HEK293 (cell line): ENCODE data around the gene SOX30.

ENCODE experiments used
- CTCF ChIA-PET: fragments of 350-600 bp; formaldehyde crosslinking; extraction: SDS; loops from one replicate; lab custom pipeline; 2021; ENCODE audit warnings: antibody characterized with exemption; lab: Yijun Ruan, JAX
- POLR2A ChIA-PET: fragments of 300-600 bp; formaldehyde crosslinking; extraction: SDS; loops from one replicate; lab custom pipeline; 2020; ENCODE audit warnings: antibody characterized with exemption, inconsistent platforms; lab: Yijun Ruan, JAX
- H3K27ac ChIP-seq: fragments of 200-500 bp; sonication (Bioruptor generic); 2 replicates; pipeline ENCODE4 v1.5.1; 2014; ENCODE audit warnings: low read depth, low read length, control low read depth, inconsistent platforms; ENCODE audit errors: extremely low read depth
- H3K36me3 ChIP-seq, 2 experiments: fragments of 200-500 bp in 1 of 2; sonication (Bioruptor generic) in 1 of 2; 1 replicate in 1 of 2; 2 replicates in 1 of 2; pipeline ENCODE4 v1.5.1; 2014 to 2017; ENCODE audit warnings: inconsistent platforms in 2 of 2, low read length in 2 of 2; ENCODE audit not compliant: control insufficient read depth in 2 of 2, insufficient read depth in 1 of 2
- H3K4me1 ChIP-seq: fragments of 200-500 bp; sonication (Bioruptor generic); 2 replicates; pipeline ENCODE4 v1.5.1; 2014; ENCODE audit warnings: mild to moderate bottlenecking, low read length, inconsistent platforms; ENCODE audit not compliant: control insufficient read depth, insufficient read depth
- H3K4me3 ChIP-seq: 2 replicates; pipeline ENCODE4 v1.5.1; 2011; ENCODE audit warnings: low read depth, mild to moderate bottlenecking, control low read depth, low read length, moderate library complexity
- H3K9me3 ChIP-seq: fragments of 200-500 bp; sonication (Bioruptor generic); 2 replicates; pipeline ENCODE4 v1.5.1; 2014; ENCODE audit warnings: low read depth, low read length, inconsistent platforms; ENCODE audit not compliant: control insufficient read depth, insufficient read depth
- GLI4 ChIP-seq: fragments of 450-650 bp; formaldehyde crosslinking; IDR thresholded peaks from 2 replicates; pipeline ENCODE4 v1.5.1; 2016; ENCODE audit warnings: missing biosample characterization, missing genetic modification characterization
- ZBTB1 ChIP-seq: fragments of 450-650 bp; formaldehyde crosslinking; IDR thresholded peaks from 2 replicates; pipeline ENCODE4 v1.5.1; 2016; ENCODE audit warnings: missing biosample characterization, missing genetic modification characterization
- ZBTB20 ChIP-seq: fragments of 450-650 bp; formaldehyde crosslinking; IDR thresholded peaks from 2 replicates; pipeline ENCODE4 v1.5.1; 2016; ENCODE audit warnings: missing biosample characterization, missing genetic modification characterization
- ZNF211 ChIP-seq: fragments of 450-650 bp; formaldehyde crosslinking; IDR thresholded peaks from 2 replicates; pipeline ENCODE4 v1.5.1; 2016; ENCODE audit warnings: low read depth, missing biosample characterization, missing genetic modification characterization
- ZNF266 ChIP-seq: fragments of 450-650 bp; formaldehyde crosslinking; IDR thresholded peaks from 2 replicates; pipeline ENCODE4 v1.5.1; 2016; ENCODE audit warnings: missing biosample characterization, missing genetic modification characterization, low read depth
- ZNF311 ChIP-seq: fragments of 450-650 bp; formaldehyde crosslinking; IDR thresholded peaks from 2 replicates; pipeline ENCODE4 v1.5.1; 2017; ENCODE audit warnings: missing biosample characterization, missing genetic modification characterization, borderline replicate concordance
- ZNF433 ChIP-seq: fragments of 450-650 bp; formaldehyde crosslinking; IDR thresholded peaks from 2 replicates; pipeline ENCODE4 v1.5.1; 2016; ENCODE audit warnings: missing biosample characterization, missing genetic modification characterization, low read depth
- ZNF560 ChIP-seq: fragments of 450-650 bp; formaldehyde crosslinking; IDR thresholded peaks from 2 replicates; pipeline ENCODE4 v1.5.1; 2017; ENCODE audit warnings: missing biosample characterization, missing genetic modification characterization, borderline replicate concordance
- TF ChIP-seq, protein P1 (sequence below): fragments of 450-650 bp; formaldehyde crosslinking; IDR thresholded peaks from 2 replicates; pipeline ENCODE4 v1.5.1; 2016; ENCODE audit warnings: missing biosample characterization, missing genetic modification characterization
- TF ChIP-seq, protein P2 (sequence below): fragments of 450-650 bp; formaldehyde crosslinking; IDR thresholded peaks from 2 replicates; pipeline ENCODE4 v1.5.1; 2016; ENCODE audit warnings: missing biosample characterization, missing genetic modification characterization
- TF ChIP-seq, protein P3 (sequence below): fragments of 450-650 bp; formaldehyde crosslinking; IDR thresholded peaks from 2 replicates; pipeline ENCODE4 v1.5.1; 2016; ENCODE audit warnings: missing biosample characterization, missing genetic modification characterization
- TF ChIP-seq, protein P4 (sequence below): fragments of 450-650 bp; formaldehyde crosslinking; IDR thresholded peaks from 2 replicates; pipeline ENCODE4 v1.5.1; 2016; ENCODE audit warnings: missing biosample characterization, missing genetic modification characterization, borderline replicate concordance

SOX30 gene

GRCh38 chr5:157613385-157614245 lies 38.6 kb downstream of the SOX30 start:
- H3K9me3 ChIP-seq = no peaks in the 10 kb centered on the region
- no peak overlapping the region for H3K27ac ChIP-seq
- no peak for TF ChIP-seq ZNF311
- TF ChIP-seq, protein P1, sequence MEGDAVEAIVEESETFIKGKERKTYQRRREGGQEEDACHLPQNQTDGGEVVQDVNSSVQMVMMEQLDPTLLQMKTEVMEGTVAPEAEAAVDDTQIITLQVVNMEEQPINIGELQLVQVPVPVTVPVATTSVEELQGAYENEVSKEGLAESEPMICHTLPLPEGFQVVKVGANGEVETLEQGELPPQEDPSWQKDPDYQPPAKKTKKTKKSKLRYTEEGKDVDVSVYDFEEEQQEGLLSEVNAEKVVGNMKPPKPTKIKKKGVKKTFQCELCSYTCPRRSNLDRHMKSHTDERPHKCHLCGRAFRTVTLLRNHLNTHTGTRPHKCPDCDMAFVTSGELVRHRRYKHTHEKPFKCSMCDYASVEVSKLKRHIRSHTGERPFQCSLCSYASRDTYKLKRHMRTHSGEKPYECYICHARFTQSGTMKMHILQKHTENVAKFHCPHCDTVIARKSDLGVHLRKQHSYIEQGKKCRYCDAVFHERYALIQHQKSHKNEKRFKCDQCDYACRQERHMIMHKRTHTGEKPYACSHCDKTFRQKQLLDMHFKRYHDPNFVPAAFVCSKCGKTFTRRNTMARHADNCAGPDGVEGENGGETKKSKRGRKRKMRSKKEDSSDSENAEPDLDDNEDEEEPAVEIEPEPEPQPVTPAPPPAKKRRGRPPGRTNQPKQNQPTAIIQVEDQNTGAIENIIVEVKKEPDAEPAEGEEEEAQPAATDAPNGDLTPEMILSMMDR (tag by site-specific recombination) = no peak
- TF ChIP-seq, protein P2, sequence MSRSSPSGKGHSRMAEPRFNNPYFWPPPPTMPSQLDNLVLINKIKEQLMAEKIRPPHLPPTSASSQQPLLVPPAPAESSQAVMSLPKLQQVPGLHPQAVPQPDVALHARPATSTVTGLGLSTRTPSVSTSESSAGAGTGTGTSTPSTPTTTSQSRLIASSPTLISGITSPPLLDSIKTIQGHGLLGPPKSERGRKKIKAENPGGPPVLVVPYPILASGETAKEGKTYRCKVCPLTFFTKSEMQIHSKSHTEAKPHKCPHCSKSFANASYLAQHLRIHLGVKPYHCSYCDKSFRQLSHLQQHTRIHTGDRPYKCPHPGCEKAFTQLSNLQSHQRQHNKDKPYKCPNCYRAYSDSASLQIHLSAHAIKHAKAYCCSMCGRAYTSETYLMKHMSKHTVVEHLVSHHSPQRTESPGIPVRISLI = no peak
- TF ChIP-seq, protein P3, sequence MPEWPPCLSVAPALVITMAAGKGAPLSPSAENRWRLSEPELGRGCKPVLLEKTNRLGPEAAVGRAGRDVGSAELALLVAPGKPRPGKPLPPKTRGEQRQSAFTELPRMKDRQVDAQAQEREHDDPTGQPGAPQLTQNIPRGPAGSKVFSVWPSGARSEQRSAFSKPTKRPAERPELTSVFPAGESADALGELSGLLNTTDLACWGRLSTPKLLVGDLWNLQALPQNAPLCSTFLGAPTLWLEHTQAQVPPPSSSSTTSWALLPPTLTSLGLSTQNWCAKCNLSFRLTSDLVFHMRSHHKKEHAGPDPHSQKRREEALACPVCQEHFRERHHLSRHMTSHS (tag by site-specific recombination) = no peak
- no peak for TF ChIP-seq ZNF211 (tag by site-specific recombination)
- TF ChIP-seq ZNF266 (tag by site-specific recombination) = no peak
- no peak for TF ChIP-seq ZBTB1 (tag by site-specific recombination)
- TF ChIP-seq ZNF433 (tag by site-specific recombination) = no peak
- no peak for TF ChIP-seq ZNF560 (tag by site-specific recombination)
- TF ChIP-seq GLI4 = no peak
- POLR2A ChIA-PET = no interaction called here
- H3K4me1 ChIP-seq = no peaks in the 10 kb centered on the region
- H3K4me3 ChIP-seq = no peak overlapping the region
- no peaks in the 10 kb centered on the region for H3K36me3 ChIP-seq
- CTCF ChIA-PET = interaction anchor here (0.6 to 0.9 kb wide), 2 partner anchors 31 to 142 kb away, joined by 3 to 5 read pairs; no protein-coding TSS in a partner anchor

- CTCF ChIA-PET = interaction anchor here (0.6 to 0.7 kb wide), 3 partner anchors 69 to 270 kb away, joined by 3 read pairs; no protein-coding TSS in a partner anchor
- H3K4me1 ChIP-seq = no peaks in the 10 kb centered on the region
- TF ChIP-seq ZBTB20 = peak; percentile 4; the same call in 1 of the 2 replicates
- TF ChIP-seq, protein P4, sequence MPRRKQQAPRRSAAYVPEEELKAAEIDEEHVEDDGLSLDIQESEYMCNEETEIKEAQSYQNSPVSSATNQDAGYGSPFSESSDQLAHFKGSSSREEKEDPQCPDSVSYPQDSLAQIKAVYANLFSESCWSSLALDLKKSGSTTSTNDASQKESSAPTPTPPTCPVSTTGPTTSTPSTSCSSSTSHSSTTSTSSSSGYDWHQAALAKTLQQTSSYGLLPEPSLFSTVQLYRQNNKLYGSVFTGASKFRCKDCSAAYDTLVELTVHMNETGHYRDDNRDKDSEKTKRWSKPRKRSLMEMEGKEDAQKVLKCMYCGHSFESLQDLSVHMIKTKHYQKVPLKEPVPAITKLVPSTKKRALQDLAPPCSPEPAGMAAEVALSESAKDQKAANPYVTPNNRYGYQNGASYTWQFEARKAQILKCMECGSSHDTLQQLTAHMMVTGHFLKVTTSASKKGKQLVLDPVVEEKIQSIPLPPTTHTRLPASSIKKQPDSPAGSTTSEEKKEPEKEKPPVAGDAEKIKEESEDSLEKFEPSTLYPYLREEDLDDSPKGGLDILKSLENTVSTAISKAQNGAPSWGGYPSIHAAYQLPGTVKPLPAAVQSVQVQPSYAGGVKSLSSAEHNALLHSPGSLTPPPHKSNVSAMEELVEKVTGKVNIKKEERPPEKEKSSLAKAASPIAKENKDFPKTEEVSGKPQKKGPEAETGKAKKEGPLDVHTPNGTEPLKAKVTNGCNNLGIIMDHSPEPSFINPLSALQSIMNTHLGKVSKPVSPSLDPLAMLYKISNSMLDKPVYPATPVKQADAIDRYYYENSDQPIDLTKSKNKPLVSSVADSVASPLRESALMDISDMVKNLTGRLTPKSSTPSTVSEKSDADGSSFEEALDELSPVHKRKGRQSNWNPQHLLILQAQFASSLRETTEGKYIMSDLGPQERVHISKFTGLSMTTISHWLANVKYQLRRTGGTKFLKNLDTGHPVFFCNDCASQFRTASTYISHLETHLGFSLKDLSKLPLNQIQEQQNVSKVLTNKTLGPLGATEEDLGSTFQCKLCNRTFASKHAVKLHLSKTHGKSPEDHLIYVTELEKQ (tag by site-specific recombination) = no peak
- TF ChIP-seq, all 188 proteins: peak for 1
- no peak overlapping the region for H3K4me3 ChIP-seq
- POLR2A ChIA-PET = no interaction called here
- no peak overlapping the region for H3K27ac ChIP-seq
- no peaks in the 10 kb centered on the region for H3K36me3 ChIP-seq
- H3K9me3 ChIP-seq = no peaks in the 10 kb centered on the region
Observed at GRCh38 chr5:157612581-157612980, 39.7 kb downstream of the SOX30 start.
